Neural cell (in vitro differentiated cells): Measurements from ENCODE around the gene ASCC2. TPM values are rescaled to one million over a fixed set of nuclear protein-coding genes. Genes with fewer than 3 reads are reported as not detected.

Source experiments
- H2AFZ ChIP-seq: fragments of 200-600, 300-800 bp; sonication (generic), shearing (Covaris generic); 2 replicates; pipeline ENCODE4 v1.6.0; 2014; ENCODE audit warnings: low read depth, mild to moderate bottlenecking, antibody characterized with exemption, low read length, moderate library complexity
- H3F3A ChIP-seq: fragments of 200-600 bp; shearing (Covaris generic); 2 replicates; pipeline ENCODE4 v1.6.1; 2016; ENCODE audit warnings: mild to moderate bottlenecking, moderate library complexity, mixed read lengths, antibody characterized with exemption, low read length; ENCODE audit not compliant: insufficient read depth, poor library complexity, severe bottlenecking
- H3K27ac ChIP-seq: fragments of 200-600, 300-800 bp; sonication (generic), shearing (Covaris generic); 2 replicates; pipeline ENCODE4 v1.5.1; 2014; ENCODE audit warnings: mild to moderate bottlenecking, low read length, moderate library complexity
- H3K27me3 ChIP-seq: fragments of 300-800, 200-600 bp; sonication (generic), shearing (Covaris generic); 2 replicates; pipeline ENCODE4 v1.6.0; 2014; ENCODE audit warnings: mild to moderate bottlenecking, low read depth, low read length, moderate library complexity; ENCODE audit not compliant: insufficient read depth
- H3K36me3 ChIP-seq: fragments of 300-800, 200-600 bp; sonication (generic), shearing (Covaris generic); 2 replicates; pipeline ENCODE4 v1.5.1; 2014; ENCODE audit warnings: mild to moderate bottlenecking, antibody characterized with exemption, low read length, moderate library complexity; ENCODE audit not compliant: insufficient read depth
- H3K4me2 ChIP-seq: fragments of 300-800, 200-600 bp; sonication (generic), shearing (Covaris generic); 2 replicates; pipeline ENCODE4 v1.6.0; 2014; ENCODE audit warnings: mild to moderate bottlenecking, low read length
- H3K4me3 ChIP-seq: fragments of 300-800, 200-600 bp; sonication (generic), shearing (Covaris generic); 2 replicates; pipeline ENCODE4 v1.5.1; 2014; ENCODE audit warnings: mild to moderate bottlenecking, low read length, moderate library complexity
- H3K79me2 ChIP-seq: fragments of 200-600 bp; shearing (Covaris generic); replicated peaks from 2 replicates; pipeline ENCODE4 v1.6.0; 2014; ENCODE audit warnings: mild to moderate bottlenecking, low read length, moderate library complexity; ENCODE audit not compliant: insufficient read depth
- H3K9ac ChIP-seq: fragments of 300-800, 200-600 bp; sonication (generic), shearing (Covaris generic); 2 replicates; pipeline ENCODE4 v1.6.1; 2016; ENCODE audit warnings: mild to moderate bottlenecking, low read length, mixed read lengths
- H3K9me2 ChIP-seq: fragments of 200-600 bp; shearing (Covaris generic); 2 replicates; pipeline ENCODE4 v1.6.1; 2016; ENCODE audit warnings: mild to moderate bottlenecking, low read length, mixed read lengths; ENCODE audit not compliant: insufficient read depth
- H3K9me3 ChIP-seq: fragments of 200-600, 300-800 bp; sonication (generic), shearing (Covaris generic); 2 replicates; pipeline ENCODE4 v1.6.1; 2016; ENCODE audit warnings: mild to moderate bottlenecking, mixed run types, low read length, moderate library complexity, mixed read lengths
- H4K20me1 ChIP-seq: fragments of 200-600 bp; shearing (Covaris generic); 2 replicates; pipeline ENCODE4 v1.6.1; 2016; ENCODE audit warnings: mild to moderate bottlenecking, mixed run types; ENCODE audit not compliant: insufficient read depth
- EP300 ChIP-seq: fragments of 450-650 bp; conservative IDR thresholded peaks from 2 replicates; pipeline ENCODE4 v1.6.1; 2014; ENCODE audit warnings: antibody characterized with exemption, mild to moderate bottlenecking, moderate library complexity; ENCODE audit not compliant: poor library complexity, severe bottlenecking
- EZH2 ChIP-seq: fragments of 200-600, 300-800 bp; shearing (Covaris generic), sonication (generic); IDR thresholded peaks from 2 replicates; pipeline ENCODE4 v1.6.1; 2014; ENCODE audit warnings: antibody characterized with exemption, low read length, borderline replicate concordance, mild to moderate bottlenecking; ENCODE audit not compliant: insufficient read depth, poor library complexity, severe bottlenecking
- MXI1 ChIP-seq: fragments of 450-650 bp; conservative IDR thresholded peaks from 2 replicates; pipeline ENCODE4 v1.6.1; 2014; ENCODE audit warnings: antibody characterized with exemption, mild to moderate bottlenecking; ENCODE audit not compliant: poor library complexity, severe bottlenecking
- POLR2AphosphoS5 ChIP-seq: IDR thresholded peaks from 2 replicates; pipeline ENCODE4 v1.6.1; 2012
- RAD21 ChIP-seq: fragments of 450-650 bp; conservative IDR thresholded peaks from 2 replicates; pipeline ENCODE4 v1.6.1; 2014; ENCODE audit warnings: antibody characterized with exemption, mild to moderate bottlenecking, moderate library complexity
- SMC3 ChIP-seq: fragments of 450-650 bp; conservative IDR thresholded peaks from 2 replicates; pipeline ENCODE4 v1.6.1; 2014; ENCODE audit warnings: antibody characterized with exemption, mild to moderate bottlenecking, moderate library complexity; ENCODE audit not compliant: poor library complexity
- TAF1 ChIP-seq: IDR thresholded peaks from 2 replicates; pipeline ENCODE4 v1.6.1; 2012; ENCODE audit warnings: low read depth
- polyA plus RNA-seq: library from polyadenylated mRNA; depleted of rRNA; stranded (reverse); fragments of >200 nt; gene quantifications from 2 replicates; pipeline ENCODE4 v1.2.3, GENCODE V29; 2014
- TF ChIP-seq, protein P1 (sequence below): fragments of 450-650 bp; IDR thresholded peaks from 2 replicates; pipeline ENCODE4 v1.5.1; 2014; ENCODE audit warnings: antibody characterized with exemption, mild to moderate bottlenecking, moderate library complexity; ENCODE audit not compliant: poor library complexity, severe bottlenecking
- TF ChIP-seq, protein P2 (sequence below): IDR thresholded peaks from 2 replicates; pipeline ENCODE4 v1.6.1; 2012; ENCODE audit warnings: borderline replicate concordance

ASCC2 gene
- polyA plus RNA-seq, 1 donor from 2014 or later: 26.2 TPM

DNA sequence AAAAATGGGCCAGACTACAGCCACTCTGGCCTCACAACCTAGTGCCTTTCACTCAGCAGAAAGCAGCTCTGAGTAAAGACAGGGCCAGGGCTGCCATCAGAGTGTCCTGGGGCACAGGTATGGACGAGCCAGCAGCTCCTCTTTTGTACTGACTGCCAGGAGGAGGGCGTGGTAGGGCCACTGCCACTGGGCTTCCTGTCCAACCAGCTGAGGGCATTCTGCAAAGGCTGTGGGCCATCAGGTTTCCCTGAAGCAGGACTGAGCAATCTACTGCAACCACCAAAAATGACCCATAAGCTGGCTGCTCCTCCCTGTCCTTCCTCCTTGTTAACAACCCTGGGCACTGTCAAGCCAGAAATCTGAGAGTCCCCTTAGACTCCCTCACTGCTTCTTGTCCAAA, 33.1 kb downstream of the ASCC2 start:
- Histone ChIP-seq H3K9ac (no peak overlapping the region), H3K4me3 (no peak overlapping the region), H2AFZ (no peak overlapping the region), H3K79me2 (no peaks in the 10 kb centered on the region), H4K20me1 (no peaks in the 10 kb centered on the region), H3K9me2 (no peaks in the 10 kb centered on the region), H3K4me2 (no peak overlapping the region), H3K27me3 (no peaks in the 10 kb centered on the region), H3K27ac (no peak overlapping the region), H3K36me3 (peaks cover 10% of the 10 kb centered on the region), H3K9me3 (no peaks in the 10 kb centered on the region), H3F3A (no peaks in the 10 kb centered on the region)
- TF ChIP-seq TAF1 (no peak), MXI1 (no peak), RAD21 (no peak), SMC3 (no peak), EP300 (no peak), EZH2 (no peak)
- TF ChIP-seq, protein P1, sequence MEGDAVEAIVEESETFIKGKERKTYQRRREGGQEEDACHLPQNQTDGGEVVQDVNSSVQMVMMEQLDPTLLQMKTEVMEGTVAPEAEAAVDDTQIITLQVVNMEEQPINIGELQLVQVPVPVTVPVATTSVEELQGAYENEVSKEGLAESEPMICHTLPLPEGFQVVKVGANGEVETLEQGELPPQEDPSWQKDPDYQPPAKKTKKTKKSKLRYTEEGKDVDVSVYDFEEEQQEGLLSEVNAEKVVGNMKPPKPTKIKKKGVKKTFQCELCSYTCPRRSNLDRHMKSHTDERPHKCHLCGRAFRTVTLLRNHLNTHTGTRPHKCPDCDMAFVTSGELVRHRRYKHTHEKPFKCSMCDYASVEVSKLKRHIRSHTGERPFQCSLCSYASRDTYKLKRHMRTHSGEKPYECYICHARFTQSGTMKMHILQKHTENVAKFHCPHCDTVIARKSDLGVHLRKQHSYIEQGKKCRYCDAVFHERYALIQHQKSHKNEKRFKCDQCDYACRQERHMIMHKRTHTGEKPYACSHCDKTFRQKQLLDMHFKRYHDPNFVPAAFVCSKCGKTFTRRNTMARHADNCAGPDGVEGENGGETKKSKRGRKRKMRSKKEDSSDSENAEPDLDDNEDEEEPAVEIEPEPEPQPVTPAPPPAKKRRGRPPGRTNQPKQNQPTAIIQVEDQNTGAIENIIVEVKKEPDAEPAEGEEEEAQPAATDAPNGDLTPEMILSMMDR: no peak
- TF ChIP-seq, protein P2, sequence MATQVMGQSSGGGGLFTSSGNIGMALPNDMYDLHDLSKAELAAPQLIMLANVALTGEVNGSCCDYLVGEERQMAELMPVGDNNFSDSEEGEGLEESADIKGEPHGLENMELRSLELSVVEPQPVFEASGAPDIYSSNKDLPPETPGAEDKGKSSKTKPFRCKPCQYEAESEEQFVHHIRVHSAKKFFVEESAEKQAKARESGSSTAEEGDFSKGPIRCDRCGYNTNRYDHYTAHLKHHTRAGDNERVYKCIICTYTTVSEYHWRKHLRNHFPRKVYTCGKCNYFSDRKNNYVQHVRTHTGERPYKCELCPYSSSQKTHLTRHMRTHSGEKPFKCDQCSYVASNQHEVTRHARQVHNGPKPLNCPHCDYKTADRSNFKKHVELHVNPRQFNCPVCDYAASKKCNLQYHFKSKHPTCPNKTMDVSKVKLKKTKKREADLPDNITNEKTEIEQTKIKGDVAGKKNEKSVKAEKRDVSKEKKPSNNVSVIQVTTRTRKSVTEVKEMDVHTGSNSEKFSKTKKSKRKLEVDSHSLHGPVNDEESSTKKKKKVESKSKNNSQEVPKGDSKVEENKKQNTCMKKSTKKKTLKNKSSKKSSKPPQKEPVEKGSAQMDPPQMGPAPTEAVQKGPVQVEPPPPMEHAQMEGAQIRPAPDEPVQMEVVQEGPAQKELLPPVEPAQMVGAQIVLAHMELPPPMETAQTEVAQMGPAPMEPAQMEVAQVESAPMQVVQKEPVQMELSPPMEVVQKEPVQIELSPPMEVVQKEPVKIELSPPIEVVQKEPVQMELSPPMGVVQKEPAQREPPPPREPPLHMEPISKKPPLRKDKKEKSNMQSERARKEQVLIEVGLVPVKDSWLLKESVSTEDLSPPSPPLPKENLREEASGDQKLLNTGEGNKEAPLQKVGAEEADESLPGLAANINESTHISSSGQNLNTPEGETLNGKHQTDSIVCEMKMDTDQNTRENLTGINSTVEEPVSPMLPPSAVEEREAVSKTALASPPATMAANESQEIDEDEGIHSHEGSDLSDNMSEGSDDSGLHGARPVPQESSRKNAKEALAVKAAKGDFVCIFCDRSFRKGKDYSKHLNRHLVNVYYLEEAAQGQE: no peak

DNA sequence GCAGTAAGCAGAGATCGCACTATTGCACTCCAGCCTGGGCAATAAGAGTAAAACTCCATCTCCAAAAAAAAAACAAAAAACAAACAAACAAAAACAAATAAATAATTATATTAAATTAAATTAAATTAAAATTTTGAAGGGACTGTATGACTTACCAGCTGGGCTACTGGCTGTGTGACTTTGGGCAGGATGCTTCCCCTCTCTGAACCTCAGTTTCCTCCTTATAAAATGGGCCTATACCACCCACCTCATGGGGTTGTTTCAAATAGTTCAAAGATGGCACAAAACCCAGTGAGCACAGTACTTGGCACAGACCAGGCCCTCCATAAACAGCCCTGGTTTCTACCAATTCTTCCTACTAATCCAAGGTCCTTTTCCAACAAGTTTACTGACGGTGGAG, 34.9 kb downstream of the ASCC2 start:
- H3K9ac ChIP-seq: no peak overlapping the region
- no peaks in the 10 kb centered on the region for H4K20me1 ChIP-seq
- no peaks in the 10 kb centered on the region for H3K79me2 ChIP-seq
- no peak overlapping the region for H3K4me3 ChIP-seq
- no peaks in the 10 kb centered on the region for H3K9me3 ChIP-seq
- H3K9me2 ChIP-seq: no peaks in the 10 kb centered on the region
- H3K27me3 ChIP-seq: no peaks in the 10 kb centered on the region
- TF ChIP-seq MXI1: no peak
- TF ChIP-seq, protein P1: no peak
- TF ChIP-seq TAF1: no peak
- TF ChIP-seq, protein P2: no peak
- TF ChIP-seq POLR2AphosphoS5: no peak
- no peak for TF ChIP-seq EZH2
- no peak for TF ChIP-seq RAD21
- no peak for TF ChIP-seq EP300
- no peak for TF ChIP-seq SMC3
- no peak overlapping the region for H3K4me2 ChIP-seq
- no peaks in the 10 kb centered on the region for H3F3A ChIP-seq
- peaks cover 10% of the 10 kb centered on the region for H3K36me3 ChIP-seq
- H3K27ac ChIP-seq: no peak overlapping the region
- no peak overlapping the region for H2AFZ ChIP-seq
